HepG2 (cell line): ENCODE measurements around the gene C22orf42. TPM values are rescaled to one million over a fixed set of nuclear protein-coding genes. Genes with fewer than 3 reads are reported as not detected.

Experiments used
- ATAC-seq: fragments of 200-7000 bp; cut with Tn5 transposase; 3 replicates; pipeline ENCODE4 v1.9.1; 2020; ENCODE audit warnings: mild to moderate bottlenecking, moderate library complexity
- BruUV-seq: library from RNA; stranded (reverse); fragments of 400-500 nt; replicated peaks from 2 replicates; lab custom pipeline; 2021; lab: Mats Ljungman, UMichigan
- CTCF ChIA-PET: fragments of 300-600 bp; formaldehyde crosslinking; extraction: SDS; loops from one replicate; lab custom pipeline; 2021; ENCODE audit warnings: low total read pairs, inconsistent platforms, low intra/inter-chr PET ratio; lab: Yijun Ruan, JAX
- POLR2A ChIA-PET: fragments of 350-600 bp; sonication (Branson Sonifier 250); formaldehyde crosslinking; loops from one replicate; lab custom pipeline; 2020; ENCODE audit warnings: antibody characterized with exemption, inconsistent platforms; lab: Yijun Ruan, JAX
- DNase-seq: peaks from one replicate; pipeline ENCODE4 v3.0.0-alpha.2; 2015; ENCODE audit warnings: low spot score
- FAIRE-seq: peaks from 3 replicates; lab custom pipeline; 2011; peaks lifted over from hg19 to GRCh38; lab: Jason Lieb, UNC
- H2AFZ ChIP-seq: one replicate; pipeline ENCODE4 v1.6.1; 2011; ENCODE audit warnings: low read length, inconsistent platforms
- H3K27ac ChIP-seq: fragments of 300-600 bp; 3 replicates; pipeline ENCODE4 v1.8.0; 2011; ENCODE audit warnings: mixed run types, mild to moderate bottlenecking, mixed read lengths, low read length, inconsistent platforms; ENCODE audit not compliant: insufficient read depth; ENCODE audit errors: extremely low read length
- H3K27me3 ChIP-seq, 2 experiments: fragments of 200-600 bp in 1 of 2; 2 replicates in 1 of 2; 3 replicates in 1 of 2; pipeline versions ENCODE4 v1.6.0 to v1.8.0; 2011; ENCODE audit warnings: low read length in 2 of 2, mild to moderate bottlenecking in 2 of 2, moderate library complexity in 2 of 2, inconsistent platforms in 1 of 2; ENCODE audit not compliant: insufficient read depth in 2 of 2, control insufficient read depth in 1 of 2
- H3K36me3 ChIP-seq, 2 experiments: fragments of 200-600 bp in 1 of 2; replicated peaks in 1 of 2; 2 replicates in 1 of 2; 3 replicates in 1 of 2; pipeline versions ENCODE4 v1.5.1 to v1.8.0; 2011; ENCODE audit warnings: low read length in 2 of 2, inconsistent platforms in 1 of 2; ENCODE audit not compliant: insufficient read depth in 2 of 2, control insufficient read depth in 1 of 2
- H3K4me1 ChIP-seq: 2 replicates; pipeline ENCODE4 v1.5.1; 2012; ENCODE audit warnings: low read length, inconsistent platforms; ENCODE audit not compliant: insufficient read depth
- H3K4me2 ChIP-seq: 2 replicates; pipeline ENCODE4 v1.6.0; 2011; ENCODE audit warnings: low read depth, low read length, inconsistent platforms
- H3K4me3 ChIP-seq, 3 experiments: fragments of 200-600 bp in 1 of 3; sonication (generic), shearing (Covaris generic) in 1 of 3; replicated peaks in 1 of 3; 2 replicates each; pipeline ENCODE4 v1.5.1; 2011 to 2016; ENCODE audit warnings: low read length in 3 of 3, inconsistent platforms in 2 of 3, low read depth in 2 of 3, mild to moderate bottlenecking in 2 of 3, control low read depth in 1 of 3, mixed read lengths in 1 of 3; ENCODE audit not compliant: insufficient read depth in 1 of 3
- H3K79me2 ChIP-seq: one replicate; pipeline ENCODE4 v1.6.1; 2011; ENCODE audit warnings: low read length, inconsistent platforms; ENCODE audit not compliant: insufficient read depth
- H3K9ac ChIP-seq: 2 replicates; pipeline ENCODE4 v1.6.0; 2011; ENCODE audit warnings: mild to moderate bottlenecking, low read depth, low read length, inconsistent platforms; ENCODE audit not compliant: insufficient read depth
- H3K9me3 ChIP-seq: 2 replicates; pipeline ENCODE4 v1.5.1; 2012; ENCODE audit warnings: mild to moderate bottlenecking, low read length
- H4K20me1 ChIP-seq: 2 replicates; pipeline ENCODE4 v1.6.0; 2011; ENCODE audit warnings: inconsistent platforms, mild to moderate bottlenecking, low read length, moderate library complexity; ENCODE audit not compliant: insufficient read depth
- ARNT2 ChIP-seq: sonication (generic); formaldehyde crosslinking; IDR thresholded peaks from 2 replicates; pipeline ENCODE4 v1.8.0; 2022; ENCODE audit warnings: mild to moderate bottlenecking, low read depth, missing genetic modification reagents, moderate library complexity
- GMEB1 ChIP-seq: sonication (generic); formaldehyde crosslinking; IDR thresholded peaks from 2 replicates; pipeline ENCODE4 v1.5.1; 2020; ENCODE audit warnings: missing genetic modification reagents, mild to moderate bottlenecking, borderline replicate concordance
- HOXA5 ChIP-seq: sonication (generic); formaldehyde crosslinking; IDR thresholded peaks from 2 replicates; pipeline ENCODE4 v1.4.0; 2020; ENCODE audit warnings: missing genetic modification reagents
- KLF6 ChIP-seq: IDR thresholded peaks from 2 replicates; pipeline ENCODE4 v1.8.0; 2016; ENCODE audit warnings: missing biosample characterization, missing genetic modification reagents
- SMAD1 ChIP-seq: sonication (generic); formaldehyde crosslinking; IDR thresholded peaks from 2 replicates; pipeline ENCODE4 v1.4.0; 2020; ENCODE audit warnings: missing genetic modification reagents, low read depth, mild to moderate bottlenecking, borderline replicate concordance
- USF2 ChIP-seq, 2 experiments: sonication (generic) in 1 of 2; formaldehyde crosslinking in 1 of 2; IDR thresholded peaks; 2 replicates each; pipeline versions ENCODE4 v1.5.1 to v1.6.1; 2011 to 2020; ENCODE audit warnings: borderline replicate concordance in 1 of 2, low read depth in 1 of 2, low read length in 1 of 2, mild to moderate bottlenecking in 1 of 2, missing genetic modification reagents in 1 of 2, moderate library complexity in 1 of 2
- ZFYVE20 ChIP-seq: sonication (generic); formaldehyde crosslinking; IDR thresholded peaks from 2 replicates; pipeline ENCODE4 v1.8.0; 2023; ENCODE audit warnings: low read depth, mild to moderate bottlenecking, moderate library complexity, missing genetic modification reagents, borderline replicate concordance
- ZNF3 ChIP-seq: IDR thresholded peaks from 2 replicates; pipeline ENCODE4 v1.7.0; 2017; ENCODE audit warnings: inconsistent platforms
- ZNF652 ChIP-seq: IDR thresholded peaks from 2 replicates; pipeline ENCODE4 v1.6.1; 2016; ENCODE audit warnings: low read depth, borderline replicate concordance
- ZNF704 ChIP-seq: sonication (generic); formaldehyde crosslinking; IDR thresholded peaks from 2 replicates; pipeline ENCODE4 v1.8.1; 2023; ENCODE audit warnings: mild to moderate bottlenecking, inconsistent platforms, moderate library complexity, missing genetic modification reagents, borderline replicate concordance
- ZNF710 ChIP-seq: sonication (generic); formaldehyde crosslinking; IDR thresholded peaks from 2 replicates; pipeline ENCODE4 v1.5.0; 2020; ENCODE audit warnings: mild to moderate bottlenecking, missing genetic modification reagents, borderline replicate concordance
- ZNF792 ChIP-seq: IDR thresholded peaks from 2 replicates; pipeline ENCODE4 v1.6.1; 2016
- WGBS: methylation state at CpG from one replicate; pipeline ENCODE4 v1.1.6; 2017; ENCODE audit warnings: low lambda C conversion rate; 5-methylcytosine and 5-hydroxymethylcytosine counted together
- in situ Hi-C: cut with HindIII; loops from 2 replicates; pipeline ENCODE4 v1.10.0; 2017; ENCODE audit warnings: low pct_unique_long_range_greater_than_20kb; ENCODE audit not compliant: extremely low pct_ligation_motif_present
- intact Hi-C: fragments of 100-400 bp; cut with micrococcal nuclease; formaldehyde crosslinking; loops from one replicate; pipeline ENCODE4 v1.10.0; 2022; ENCODE audit not compliant: unreplicated experiment
- polyA plus RNA-seq, 8 experiments: library from polyadenylated mRNA; depleted of rRNA in 3 of 8; stranded (reverse) in 7 of 8; unstranded in 1 of 8; fragments of >200 nt; fragmentation: Illumina TruSeq in 4 of 8; extraction: Trizol in 4 of 8; gene quantifications; 2 replicates each; pipeline versions ENCODE4 v1.2.1 to v1.2.3, GENCODE V29; 2011 to 2016; ENCODE audit warnings: low read depth in 4 of 8, missing spikeins in 1 of 8, mixed read lengths in 1 of 8; ENCODE audit not compliant: insufficient read depth in 1 of 8
- total RNA-seq, 5 experiments: library from RNA; depleted of rRNA; stranded (reverse); fragments of >200 nt; fragmentation: Illumina TruSeq; extraction: Trizol; gene quantifications; 2 replicates each; pipeline ENCODE4 v1.2.3, GENCODE V29; 2016; ENCODE audit warnings: low read depth in 1 of 5
- TF ChIP-seq, protein P1 (sequence below): sonication (generic); formaldehyde crosslinking; conservative IDR thresholded peaks from 2 replicates; pipeline ENCODE4 v1.4.0; 2020; ENCODE audit warnings: mild to moderate bottlenecking, missing genetic modification reagents, moderate library complexity

Gene C22orf42
- total and polyA plus RNA-seq, 2 of the 13 experiments (the other 11 are each of a cell fraction or from before 2014, with no cell fraction given) = not detected

GRCh38 chr22:32127904-32128303 is 31.2 kb downstream of the C22orf42 start:
- CTCF ChIA-PET = no interaction called here
- Histone ChIP-seq H3K79me2 (no peaks in the 10 kb centered on the region), H3K4me3 (no peak overlapping the region), H3K27ac (no peak overlapping the region), H3K9ac (no peak overlapping the region), H3K27me3 (peaks cover 0 to 1% of the 10 kb centered on the region in 2 experiments; a peak in 1 of 5 replicates), H4K20me1 (no peaks in the 10 kb centered on the region), H2AFZ (no peak overlapping the region), H3K4me1 (no peaks in the 10 kb centered on the region), H3K36me3 (no peaks in the 10 kb centered on the region), H3K9me3 (no peaks in the 10 kb centered on the region), H3K4me2 (no peak overlapping the region)
- no peak for FAIRE-seq
- no peak for DNase-seq
- 27% methylated on average over 3 of the region's 4 CpGs for WGBS
- intact Hi-C loops (loop anchor here (5.0 kb wide), 1 partner anchor 139 kb away; no protein-coding TSS in a partner anchor), in situ Hi-C loops (no loop called here)
- no TSS peak for BruUV-seq
- POLR2A ChIA-PET = no interaction called here
- ATAC-seq = no peak
- TF ChIP-seq ZFYVE20 (CRISPR knock-in tag) = no peak
- TF ChIP-seq ZNF3 (CRISPR knock-in tag) = no peak
- TF ChIP-seq HOXA5 (CRISPR knock-in tag) = no peak
- TF ChIP-seq ARNT2 = no peak
- no peak for TF ChIP-seq ZNF652
- TF ChIP-seq ZNF710 (CRISPR knock-in tag) = no peak
- TF ChIP-seq KLF6 (CRISPR knock-in tag) = no peak
- no peak for TF ChIP-seq ZNF704 (CRISPR knock-in tag)
- TF ChIP-seq, protein P1, sequence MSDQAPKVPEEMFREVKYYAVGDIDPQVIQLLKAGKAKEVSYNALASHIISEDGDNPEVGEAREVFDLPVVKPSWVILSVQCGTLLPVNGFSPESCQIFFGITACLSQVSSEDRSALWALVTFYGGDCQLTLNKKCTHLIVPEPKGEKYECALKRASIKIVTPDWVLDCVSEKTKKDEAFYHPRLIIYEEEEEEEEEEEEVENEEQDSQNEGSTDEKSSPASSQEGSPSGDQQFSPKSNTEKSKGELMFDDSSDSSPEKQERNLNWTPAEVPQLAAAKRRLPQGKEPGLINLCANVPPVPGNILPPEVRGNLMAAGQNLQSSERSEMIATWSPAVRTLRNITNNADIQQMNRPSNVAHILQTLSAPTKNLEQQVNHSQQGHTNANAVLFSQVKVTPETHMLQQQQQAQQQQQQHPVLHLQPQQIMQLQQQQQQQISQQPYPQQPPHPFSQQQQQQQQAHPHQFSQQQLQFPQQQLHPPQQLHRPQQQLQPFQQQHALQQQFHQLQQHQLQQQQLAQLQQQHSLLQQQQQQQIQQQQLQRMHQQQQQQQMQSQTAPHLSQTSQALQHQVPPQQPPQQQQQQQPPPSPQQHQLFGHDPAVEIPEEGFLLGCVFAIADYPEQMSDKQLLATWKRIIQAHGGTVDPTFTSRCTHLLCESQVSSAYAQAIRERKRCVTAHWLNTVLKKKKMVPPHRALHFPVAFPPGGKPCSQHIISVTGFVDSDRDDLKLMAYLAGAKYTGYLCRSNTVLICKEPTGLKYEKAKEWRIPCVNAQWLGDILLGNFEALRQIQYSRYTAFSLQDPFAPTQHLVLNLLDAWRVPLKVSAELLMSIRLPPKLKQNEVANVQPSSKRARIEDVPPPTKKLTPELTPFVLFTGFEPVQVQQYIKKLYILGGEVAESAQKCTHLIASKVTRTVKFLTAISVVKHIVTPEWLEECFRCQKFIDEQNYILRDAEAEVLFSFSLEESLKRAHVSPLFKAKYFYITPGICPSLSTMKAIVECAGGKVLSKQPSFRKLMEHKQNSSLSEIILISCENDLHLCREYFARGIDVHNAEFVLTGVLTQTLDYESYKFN (CRISPR knock-in tag) = no peak
- TF ChIP-seq SMAD1 (CRISPR knock-in tag) = no peak
- no peak for TF ChIP-seq USF2 (IDR thresholded peaks at IDR 0.05; ENCODE audit: low read depth, low read length)
- TF ChIP-seq USF2 (CRISPR knock-in tag; IDR thresholded peaks at IDR 0.05; ENCODE audit: borderline replicate concordance) = no peak
- no peak for TF ChIP-seq ZNF792 (CRISPR knock-in tag)
- TF ChIP-seq GMEB1 (CRISPR knock-in tag) = no peak
